GM21515 (cell line): ENCODE results near the gene DNAAF5.

Experiments used
- ATAC-seq: cut with Tn5 transposase; IDR thresholded peaks from one replicate; pipeline ENCODE4 v1.9.1; 2021; ENCODE audit not compliant: unreplicated experiment

Gene DNAAF5

DNA sequence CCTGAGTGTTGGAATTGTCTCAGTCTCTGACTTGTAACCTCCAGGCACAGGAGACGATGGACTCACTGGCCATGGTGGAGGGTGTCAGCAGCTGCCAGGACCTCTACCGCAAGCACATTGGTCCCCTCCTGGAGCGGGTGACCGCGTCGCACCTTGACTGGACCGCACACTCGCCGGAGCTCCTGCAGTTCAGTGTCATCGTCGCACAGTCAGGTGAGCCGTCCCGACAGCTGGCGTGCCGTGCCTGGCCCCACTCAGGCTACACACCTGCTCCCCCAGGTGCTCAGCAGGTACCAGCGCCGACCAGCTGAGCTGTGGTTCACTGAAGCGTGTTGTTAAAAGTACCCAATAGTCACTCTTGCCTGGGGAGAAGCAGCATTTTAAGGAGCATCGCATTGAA lies 37.3 kb downstream of the DNAAF5 start:
- ATAC-seq: no peak

DNA sequence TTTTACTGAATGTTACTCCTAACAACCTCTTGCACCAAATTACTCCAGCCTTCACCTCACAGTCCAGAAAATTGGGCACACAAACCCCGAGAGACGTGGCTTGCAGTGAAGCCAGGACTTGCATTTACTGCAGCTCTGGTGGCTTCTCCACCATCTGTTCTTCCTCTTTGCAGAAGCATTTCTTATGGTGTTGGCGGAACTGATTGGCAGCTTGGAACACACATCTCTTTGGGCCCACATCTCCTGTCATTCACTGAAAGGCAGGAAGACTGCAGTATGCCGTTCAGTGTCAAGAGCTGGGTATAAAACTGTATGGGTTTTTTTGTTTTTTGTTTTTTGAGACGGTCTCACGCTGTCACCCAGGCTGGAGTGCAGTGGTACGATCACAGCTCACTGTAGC lies 38.9 kb downstream of the DNAAF5 start:
- no peak for ATAC-seq

DNA sequence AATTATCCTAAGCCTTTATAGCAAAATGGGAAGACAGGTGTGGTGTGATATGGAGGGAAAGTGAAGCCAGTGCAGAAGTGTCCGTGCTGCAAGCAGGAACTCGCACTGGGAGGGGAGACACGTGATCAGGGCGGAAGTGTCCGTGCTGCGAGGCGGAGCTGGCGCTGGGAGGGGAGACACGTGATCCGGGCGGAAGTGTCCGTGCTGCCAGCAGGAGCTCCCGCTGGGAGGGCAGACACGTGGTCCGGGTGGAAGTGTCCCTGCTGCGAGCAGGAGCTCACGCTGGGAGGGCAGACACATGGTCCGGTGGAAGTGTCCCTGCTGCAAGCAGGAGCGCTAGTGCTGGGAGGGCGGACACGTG lies 41.1 kb downstream of the DNAAF5 start:
- no peak for ATAC-seq

DNA sequence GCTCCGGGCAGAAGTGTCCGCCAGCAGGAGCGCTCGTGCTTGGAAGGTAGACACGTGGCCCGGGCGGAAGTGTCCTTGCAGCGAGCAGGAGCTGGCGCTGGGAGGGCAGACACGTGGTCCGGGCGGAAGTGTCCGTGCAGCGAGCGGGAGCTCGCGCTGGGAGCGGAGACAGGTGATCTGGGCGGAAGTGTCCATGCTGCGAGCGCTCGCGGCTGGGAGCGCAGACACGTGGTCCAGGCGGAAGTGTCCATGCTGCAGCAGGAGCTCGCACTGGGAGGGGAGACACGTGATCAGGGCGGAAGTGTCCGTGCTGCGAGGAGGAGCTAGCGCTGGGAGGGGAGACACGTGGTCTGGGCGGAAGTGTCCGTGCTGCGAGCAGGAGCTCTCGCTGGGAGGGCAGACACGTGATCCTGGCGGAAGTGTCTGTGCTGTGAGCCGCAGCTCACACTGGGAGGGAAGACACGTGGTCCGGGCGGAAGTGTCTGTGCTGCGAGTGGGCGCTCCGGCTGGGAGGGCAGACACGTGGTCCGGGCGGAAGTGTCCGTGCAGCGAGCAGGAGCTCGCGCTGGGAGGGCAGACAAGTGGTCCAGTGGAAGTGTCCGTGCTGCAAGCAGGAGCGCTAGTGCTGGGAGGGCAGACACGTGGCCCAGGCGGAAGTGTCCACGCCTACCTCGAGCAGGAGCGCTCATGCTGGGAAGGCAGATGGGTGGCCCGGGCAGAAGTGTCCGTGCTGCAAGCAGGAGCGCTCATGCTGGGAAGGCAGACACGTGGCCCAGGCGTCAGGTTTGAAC lies 41.6 kb downstream of the DNAAF5 start:
- ATAC-seq: no peak

DNA sequence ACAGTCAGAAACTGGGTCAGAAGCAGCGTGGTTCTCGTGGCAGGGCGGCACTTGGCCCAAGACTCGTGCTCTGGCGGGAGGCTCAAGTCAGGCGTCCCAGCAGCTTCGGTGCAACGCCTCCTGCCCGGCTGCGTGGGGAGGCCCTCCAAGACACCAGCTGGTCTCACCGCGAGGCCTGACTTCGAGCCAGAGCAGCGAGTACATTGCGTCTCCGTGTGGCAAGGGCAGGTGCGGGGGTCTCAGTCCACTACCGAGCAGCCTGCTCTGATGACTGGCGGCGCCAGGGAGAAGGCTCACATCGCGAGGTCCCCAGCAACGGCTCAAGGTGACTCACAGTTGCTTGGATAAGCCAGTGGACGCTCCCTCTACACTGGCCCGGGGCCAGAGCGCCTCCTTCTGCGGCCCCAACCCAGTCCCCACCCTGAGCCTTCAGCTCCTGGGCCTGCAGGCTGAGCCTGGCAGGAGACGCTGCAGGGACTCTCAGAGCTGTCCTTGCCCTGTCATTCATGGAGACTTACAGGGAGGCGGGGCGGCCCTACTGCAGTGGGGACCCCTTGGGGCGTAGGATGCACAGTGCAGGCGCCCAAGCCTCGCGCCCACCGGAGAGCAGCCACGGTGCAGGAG lies 42.5 kb downstream of the DNAAF5 start:
- ATAC-seq: no peak

DNA sequence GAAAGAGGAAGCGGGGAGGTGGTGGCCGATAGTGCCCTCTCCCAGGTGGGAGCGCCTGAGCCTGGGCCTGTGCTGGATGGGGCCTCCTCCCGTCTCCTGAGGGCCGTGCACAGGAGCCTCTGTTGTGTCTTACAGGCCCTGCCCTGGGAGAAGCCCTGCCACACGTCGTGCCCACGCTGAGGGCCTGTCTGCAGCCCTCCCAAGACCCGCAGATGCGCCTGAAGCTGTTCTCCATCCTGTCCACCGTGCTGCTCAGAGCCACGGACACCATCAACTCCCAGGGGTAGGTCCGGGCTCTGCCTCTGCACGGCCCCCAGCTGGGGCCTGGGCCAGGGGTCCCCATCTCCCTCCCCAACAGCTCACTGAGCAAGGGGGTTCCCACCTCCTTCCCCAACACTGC lies 43.8 kb downstream of the DNAAF5 start:
- no peak for ATAC-seq

DNA sequence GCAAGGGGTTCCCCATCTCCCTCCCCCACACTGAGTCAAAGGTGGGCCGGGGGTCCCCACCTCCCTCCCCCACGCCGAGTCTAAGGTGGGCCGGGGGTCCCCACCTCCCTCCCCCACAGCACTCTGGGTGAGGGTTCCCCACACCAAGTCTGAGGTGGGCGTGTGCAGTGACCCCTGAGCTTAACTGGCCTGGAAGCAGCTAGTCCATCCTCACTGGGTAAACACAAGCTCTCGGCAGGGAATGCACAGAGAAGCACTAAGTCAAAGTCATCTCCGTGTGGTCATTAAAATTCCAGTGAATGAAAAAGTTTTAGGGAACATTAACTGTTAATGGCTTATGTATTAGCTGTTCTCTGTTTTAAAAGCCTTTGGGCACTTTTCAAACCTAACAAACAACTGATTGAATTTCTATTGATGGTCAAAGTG lies 44.3 kb downstream of the DNAAF5 start:
- no peak for ATAC-seq

DNA sequence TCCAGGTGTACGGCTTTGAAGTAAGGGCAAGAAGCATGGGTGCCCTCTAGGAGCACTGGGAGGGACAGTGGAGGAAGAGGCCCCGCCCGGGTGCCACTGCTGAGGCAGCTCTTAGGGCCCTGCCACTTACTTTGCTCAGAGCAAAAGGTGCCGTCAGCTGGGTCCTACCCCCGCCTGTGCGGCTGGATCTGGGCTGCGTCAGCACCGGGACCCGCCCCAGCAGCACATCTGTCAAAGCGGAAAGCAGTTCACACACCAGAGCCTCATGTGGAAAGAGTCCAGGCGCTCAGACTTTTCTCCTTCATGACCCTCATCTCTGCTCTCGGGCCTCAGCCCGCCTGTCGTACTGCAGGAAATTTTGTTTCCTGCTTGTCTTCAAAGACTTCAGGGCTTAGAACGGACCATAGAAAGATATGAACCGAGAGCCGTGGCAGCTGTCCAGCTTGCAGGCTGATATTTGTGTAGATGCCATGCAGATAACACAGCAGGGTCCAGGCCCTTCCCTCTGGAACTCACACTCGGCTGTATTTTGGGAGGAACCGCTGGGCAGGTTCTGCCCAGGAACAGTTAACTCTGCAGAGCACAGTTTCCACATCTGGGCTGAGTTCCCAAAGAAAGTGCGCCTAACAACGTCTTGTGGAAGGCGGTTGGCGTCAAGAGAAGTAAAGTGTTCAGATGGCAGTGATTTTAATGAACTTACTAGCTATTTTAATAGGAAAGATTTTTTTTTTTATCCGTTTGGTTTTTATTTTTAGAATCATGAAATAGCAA lies 44.9 kb downstream of the DNAAF5 start:
- no peak for ATAC-seq

DNA sequence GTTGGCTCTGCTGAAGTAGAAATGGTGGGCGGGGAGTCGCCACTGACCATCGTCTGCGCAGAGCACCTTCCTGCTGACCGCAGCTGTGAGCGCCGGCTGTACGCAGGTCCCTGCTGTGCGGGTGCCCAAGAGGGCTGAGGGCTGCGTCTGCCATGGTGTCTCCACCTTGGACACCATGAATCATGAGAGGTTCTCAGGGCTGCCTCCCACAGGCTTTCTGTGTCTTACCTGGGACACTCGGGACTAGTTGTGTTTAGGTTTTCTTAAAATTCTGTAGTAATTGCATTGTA lies 45.5 kb downstream of the DNAAF5 start:
- no peak for ATAC-seq

DNA sequence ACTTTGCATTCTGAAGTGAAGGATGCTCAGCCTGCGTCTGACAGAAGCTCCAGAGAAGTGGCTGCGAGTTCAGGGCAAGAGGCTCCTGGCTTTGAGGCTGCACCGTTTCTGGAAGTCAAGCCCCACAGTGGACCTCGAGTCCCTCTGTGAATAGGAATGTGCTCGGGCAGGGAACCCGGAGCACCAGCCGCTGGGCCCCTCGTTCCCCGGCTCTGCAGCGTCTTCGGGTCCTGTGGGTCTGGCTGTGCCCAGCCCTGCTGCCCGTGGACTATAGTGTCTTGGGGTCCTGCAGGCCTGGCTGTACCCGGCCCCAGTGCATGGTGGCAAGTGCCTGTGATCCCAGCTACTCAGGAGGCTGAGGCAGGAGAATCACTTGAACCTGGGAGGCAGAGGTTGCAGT lies 45.9 kb downstream of the DNAAF5 start:
- ATAC-seq: no peak

DNA sequence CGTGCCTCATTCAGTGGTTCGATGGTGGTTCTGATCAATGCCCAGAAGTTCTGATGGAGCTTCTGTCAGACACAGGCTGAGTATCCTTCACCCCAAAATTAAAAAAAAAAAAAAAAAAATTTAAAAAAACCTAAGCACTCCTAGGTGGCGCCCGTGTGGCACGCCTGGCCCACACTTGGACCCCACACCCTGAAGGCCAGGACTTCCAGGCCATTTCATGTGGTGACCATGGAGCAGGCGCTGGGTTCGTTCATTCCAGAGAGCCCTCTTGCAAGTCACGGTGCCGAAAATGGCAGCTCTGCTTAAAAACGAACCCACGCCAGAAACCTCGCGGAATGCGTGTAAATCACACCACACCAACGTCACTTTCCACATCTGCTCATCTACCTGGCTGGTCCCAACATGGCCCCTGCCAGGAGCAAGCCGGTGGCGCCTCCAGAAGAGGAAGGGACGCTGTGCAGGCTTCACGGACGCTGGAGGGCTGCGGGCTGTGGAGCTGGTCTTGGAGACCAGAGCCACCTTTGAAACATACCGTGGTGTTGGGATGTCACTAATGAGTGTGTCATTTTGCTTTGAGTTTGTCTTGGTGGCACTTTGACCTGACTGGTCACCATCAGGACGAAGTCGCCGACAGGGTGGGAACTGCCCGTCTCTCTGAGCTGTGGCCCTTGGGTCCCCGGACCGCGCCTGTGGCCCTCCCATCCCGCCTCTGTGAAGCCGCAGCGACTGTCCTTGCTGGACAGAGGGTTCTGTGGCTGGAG lies 46.5 kb downstream of the DNAAF5 start:
- no peak for ATAC-seq

DNA sequence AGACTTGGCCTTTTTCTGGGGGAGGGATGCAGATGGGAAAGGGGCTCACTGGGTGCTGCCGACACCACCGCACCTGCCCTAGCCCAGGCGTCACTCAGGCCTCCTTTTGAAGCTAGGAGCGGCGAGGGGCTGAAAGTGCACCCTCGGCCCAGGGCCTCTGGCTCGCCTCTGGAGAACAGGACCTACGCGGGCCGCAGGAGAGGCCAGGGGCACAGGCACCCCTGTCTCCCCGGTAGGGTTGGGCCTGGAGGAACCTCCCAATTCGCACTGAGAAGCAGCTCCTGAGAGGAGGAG lies 47.1 kb downstream of the DNAAF5 start:
- no peak for ATAC-seq

DNA sequence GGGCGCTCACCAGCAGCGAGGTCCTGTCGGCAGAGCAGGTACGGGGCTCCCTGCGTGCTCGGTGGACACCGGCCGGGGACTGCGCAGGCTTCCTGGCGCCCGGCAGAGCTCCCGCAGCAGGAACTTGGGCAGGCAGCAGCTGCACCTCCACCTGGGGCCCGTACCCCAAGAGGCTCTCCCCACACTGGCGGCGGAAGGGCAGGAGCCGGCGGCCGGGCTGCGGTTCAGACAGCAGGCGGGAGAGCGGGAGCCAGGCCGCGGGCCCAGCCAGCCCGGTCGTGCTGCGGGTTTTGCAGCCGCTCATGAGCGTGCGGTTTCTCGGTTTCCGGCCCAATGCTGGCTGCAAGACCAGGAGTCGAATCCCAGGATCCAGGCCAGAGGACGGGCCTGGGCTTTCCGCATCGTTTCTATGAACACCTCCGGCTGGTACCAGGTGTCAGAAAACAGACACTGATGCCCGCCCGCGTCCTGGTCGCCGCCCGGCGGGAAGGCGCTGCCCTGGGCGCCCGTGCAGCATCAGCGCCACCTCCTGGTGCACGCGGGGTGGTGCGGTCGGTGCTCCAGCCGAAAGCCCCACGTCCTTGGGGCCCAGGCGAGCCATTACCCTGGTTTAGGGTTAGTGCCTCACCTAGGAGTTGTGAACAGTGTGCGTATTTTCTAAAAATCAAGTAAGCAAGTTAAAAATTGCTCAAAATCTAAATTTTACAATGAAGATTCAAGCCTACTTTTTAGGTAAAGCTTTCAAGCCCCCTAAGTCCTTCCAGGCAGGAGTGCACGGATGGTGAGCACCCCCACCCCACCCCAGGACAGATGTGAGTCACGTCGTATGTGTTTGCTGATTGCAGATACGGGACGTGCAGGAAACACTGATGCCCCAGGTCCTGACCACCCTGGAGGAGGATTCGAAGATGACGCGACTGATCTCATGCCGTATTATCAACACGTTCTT lies 47.9 kb downstream of the DNAAF5 start:
- ATAC-seq: no peak

DNA sequence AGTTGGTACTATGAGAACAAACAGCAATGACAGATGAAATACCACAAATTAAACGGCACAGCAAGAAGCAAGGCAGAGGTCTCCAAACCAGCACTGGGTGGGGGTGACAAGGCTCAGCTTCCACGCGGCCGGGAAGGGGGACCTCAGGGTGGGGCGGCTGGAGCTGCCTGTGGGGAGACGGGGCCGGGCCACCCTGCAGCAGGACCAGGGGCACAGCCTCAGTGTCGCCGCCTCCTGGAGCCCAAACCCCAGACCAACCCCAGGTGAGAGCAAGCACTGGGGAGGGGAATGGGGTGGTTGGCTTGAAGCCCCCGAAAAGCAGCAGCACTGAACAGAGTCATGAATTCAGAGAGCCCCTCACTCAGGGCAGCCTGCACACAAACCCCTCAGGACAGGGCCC lies 49.9 kb downstream of the DNAAF5 start:
- ATAC-seq: no peak

DNA sequence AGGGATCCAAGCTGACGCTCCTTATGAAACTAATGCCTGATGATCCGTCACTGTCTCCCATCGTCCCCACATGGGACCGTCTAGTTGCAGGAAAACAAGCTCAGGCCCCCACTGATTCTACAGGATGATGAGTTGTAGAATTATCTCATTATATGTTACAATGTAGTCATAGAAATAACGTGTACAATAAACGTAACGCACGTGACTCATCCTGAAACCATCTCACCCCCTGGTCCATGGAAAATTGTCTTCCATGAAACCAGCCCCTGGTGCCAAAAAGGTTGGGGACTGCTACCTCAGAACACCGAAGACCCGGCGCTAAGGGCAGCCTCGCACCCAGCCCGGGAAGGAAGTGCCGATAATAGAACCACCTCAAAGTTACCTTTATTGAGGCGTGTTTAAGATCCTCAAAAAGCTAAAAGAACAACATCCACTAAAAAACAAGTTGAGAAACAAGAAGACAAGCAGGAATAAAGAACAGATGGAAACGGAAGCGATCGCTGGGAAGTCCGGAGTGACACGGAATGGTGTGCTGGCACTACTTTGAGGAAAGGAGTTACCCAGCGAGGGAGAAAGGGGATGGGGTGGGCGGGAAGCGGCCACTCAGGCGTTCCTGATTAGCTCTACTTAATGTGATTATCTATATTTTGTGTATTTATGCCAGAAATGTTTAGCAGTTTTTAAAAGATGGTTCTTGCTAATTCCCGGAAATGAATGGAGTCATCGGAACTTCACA lies 50.7 kb downstream of the DNAAF5 start:
- no peak for ATAC-seq

DNA sequence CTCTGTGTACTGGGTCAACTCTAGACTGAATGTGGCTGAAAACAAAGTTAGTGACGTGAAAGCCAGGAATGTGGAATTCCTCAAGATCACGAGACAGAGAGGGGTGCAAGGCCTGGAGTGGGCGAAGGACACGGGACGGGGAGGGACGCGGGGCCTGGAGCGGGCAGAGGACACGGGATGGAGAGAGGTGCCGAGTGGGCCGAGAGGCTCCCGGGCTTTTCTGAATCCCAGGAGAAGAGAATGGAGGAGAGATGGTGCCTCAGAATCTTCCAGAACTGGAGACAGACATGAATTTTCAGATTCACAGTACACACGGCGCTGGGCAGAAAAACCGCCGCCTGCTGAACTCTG lies 51.2 kb downstream of the DNAAF5 start:
- no peak for ATAC-seq

DNA sequence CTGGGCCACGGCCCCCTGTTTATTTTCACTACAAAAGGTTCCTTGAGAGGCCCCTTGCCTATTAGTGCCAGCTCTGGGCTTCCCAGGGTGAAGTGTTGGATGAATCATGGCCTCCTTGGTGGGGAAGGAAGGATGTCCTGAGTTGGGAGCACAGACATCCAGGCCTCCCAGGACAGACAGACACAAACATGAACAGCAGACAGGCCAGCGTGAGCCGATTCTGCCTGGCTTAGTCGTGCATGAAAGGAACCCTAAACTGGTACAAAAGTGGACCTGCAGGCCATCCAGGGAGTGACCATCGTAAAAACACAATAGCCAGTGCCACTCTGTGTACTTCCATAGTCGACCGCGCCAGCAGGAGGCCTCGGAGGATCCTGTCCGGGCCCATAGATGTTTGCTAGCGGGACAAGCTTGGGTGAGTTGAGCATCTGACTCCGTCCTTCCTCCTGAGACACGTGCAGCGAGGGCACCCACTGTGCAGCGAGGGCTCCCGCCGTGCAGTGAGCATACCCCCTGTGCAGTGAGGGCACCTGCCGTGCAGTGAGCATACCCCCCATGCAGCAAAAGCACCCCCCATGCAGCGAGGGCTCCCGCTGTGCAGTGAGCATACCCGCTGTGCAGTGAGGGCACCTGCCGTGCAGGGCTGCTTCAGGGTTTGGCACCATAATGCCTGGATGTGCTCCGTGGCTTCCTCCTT lies 51.9 kb downstream of the DNAAF5 start:
- ATAC-seq: no peak

DNA sequence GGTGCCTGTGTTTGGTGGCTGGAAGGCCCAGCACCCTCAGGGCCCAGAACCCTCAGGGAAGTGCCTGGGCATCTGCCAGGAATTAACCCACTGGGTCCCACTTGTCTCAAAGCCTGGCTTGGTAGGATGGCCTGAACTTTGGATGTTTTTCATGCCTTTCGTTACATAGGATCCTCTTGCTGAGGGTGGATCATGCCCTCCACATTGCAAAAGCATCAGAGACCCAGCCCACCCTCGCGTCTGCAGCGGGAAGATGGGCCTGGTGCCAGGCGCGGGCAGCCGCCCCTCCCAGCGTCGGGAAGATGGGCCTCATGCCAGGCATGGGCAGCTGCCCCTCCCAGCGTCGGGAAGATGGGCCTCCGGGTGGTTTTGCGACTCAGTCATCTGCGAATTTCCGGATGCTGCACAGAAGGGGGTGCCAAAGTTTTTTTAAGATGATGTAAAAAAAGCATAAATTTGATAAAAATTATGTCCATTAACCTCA lies 52.5 kb downstream of the DNAAF5 start:
- ATAC-seq: no peak

DNA sequence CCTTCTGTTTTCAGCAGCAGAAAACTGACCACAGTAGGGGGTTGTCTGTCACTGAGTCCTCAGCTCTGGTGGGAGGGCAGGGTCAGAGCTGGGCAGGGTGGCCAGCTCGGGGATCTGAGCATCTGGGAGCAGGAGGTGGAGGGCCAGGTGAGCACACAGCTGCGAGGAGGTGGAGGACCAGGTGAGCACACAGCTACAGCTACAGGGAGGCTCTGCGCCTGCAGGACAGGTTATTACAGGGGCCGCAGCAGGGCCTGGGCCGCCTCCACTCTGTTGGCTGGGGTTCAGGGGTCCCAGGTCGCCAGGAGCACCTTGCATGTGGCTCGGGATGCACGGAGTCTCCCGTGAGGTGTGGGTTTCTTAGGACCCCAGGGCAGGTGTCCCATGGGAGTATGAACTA lies 53.0 kb downstream of the DNAAF5 start:
- no peak for ATAC-seq
